HCT116 (cell line): ENCODE results near the gene C2orf74.

ENCODE experiments used
- EZH2 ChIP-seq: fragments of 200-600 bp; sonication (generic); IDR thresholded peaks from 2 replicates; pipeline ENCODE4 v1.6.1; 2017; ENCODE audit warnings: antibody characterized with exemption, mixed run types
- EZH2phosphoT487 ChIP-seq: fragments of 200-600 bp; IDR thresholded peaks from 2 replicates; pipeline ENCODE4 v1.6.1; 2018; ENCODE audit warnings: antibody characterized with exemption, borderline replicate concordance
- JUND ChIP-seq: IDR thresholded peaks from 2 replicates; pipeline ENCODE4 v1.6.1; 2012
- SIN3A ChIP-seq: IDR thresholded peaks from 2 replicates; pipeline ENCODE4 v1.6.1; 2012; ENCODE audit warnings: low read depth
- TF ChIP-seq, protein P1 (sequence below), 3 experiments: fragments of 200-600 bp in 1 of 3; sonication (generic) in 1 of 3; IDR thresholded peaks in 2 of 3; conservative IDR thresholded peaks in 1 of 3; 2 replicates each; pipeline ENCODE4 v1.5.1; 2012 to 2017; ENCODE audit warnings: low read depth in 2 of 3, low read length in 2 of 3, antibody characterized with exemption in 1 of 3, borderline replicate concordance in 1 of 3, control low read depth in 1 of 3, mild to moderate bottlenecking in 1 of 3, mixed read lengths in 1 of 3, mixed run types in 1 of 3, moderate library complexity in 1 of 3; ENCODE audit not compliant: insufficient read depth in 1 of 3

DNA sequence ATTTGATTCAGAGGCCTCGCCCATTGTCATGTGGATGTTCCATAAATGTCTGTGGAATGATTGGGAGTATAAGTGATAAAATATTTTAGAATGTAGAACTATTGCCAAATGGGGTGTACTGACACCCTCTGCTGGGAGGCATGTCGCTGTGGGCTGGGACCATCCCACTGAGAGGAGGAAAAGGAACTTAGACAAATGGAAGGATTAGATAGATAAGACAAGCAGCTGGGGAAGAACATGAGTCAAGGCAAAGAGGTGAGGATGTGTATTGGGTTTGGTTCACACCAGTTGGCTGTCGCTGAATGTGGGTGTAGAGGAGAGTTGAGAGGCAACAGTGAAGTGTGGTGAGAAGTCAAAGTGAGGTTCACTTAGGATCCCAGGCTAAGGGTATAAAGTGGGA is 4.0 kb downstream of the C2orf74 start:
- TF ChIP-seq EZH2phosphoT487 (no peak), EZH2 (no peak), JUND (no peak), SIN3A (no peak)
- TF ChIP-seq, protein P1, sequence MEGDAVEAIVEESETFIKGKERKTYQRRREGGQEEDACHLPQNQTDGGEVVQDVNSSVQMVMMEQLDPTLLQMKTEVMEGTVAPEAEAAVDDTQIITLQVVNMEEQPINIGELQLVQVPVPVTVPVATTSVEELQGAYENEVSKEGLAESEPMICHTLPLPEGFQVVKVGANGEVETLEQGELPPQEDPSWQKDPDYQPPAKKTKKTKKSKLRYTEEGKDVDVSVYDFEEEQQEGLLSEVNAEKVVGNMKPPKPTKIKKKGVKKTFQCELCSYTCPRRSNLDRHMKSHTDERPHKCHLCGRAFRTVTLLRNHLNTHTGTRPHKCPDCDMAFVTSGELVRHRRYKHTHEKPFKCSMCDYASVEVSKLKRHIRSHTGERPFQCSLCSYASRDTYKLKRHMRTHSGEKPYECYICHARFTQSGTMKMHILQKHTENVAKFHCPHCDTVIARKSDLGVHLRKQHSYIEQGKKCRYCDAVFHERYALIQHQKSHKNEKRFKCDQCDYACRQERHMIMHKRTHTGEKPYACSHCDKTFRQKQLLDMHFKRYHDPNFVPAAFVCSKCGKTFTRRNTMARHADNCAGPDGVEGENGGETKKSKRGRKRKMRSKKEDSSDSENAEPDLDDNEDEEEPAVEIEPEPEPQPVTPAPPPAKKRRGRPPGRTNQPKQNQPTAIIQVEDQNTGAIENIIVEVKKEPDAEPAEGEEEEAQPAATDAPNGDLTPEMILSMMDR (IDR thresholded peaks at IDR 0.05 in 2 of 3, conservative IDR thresholded peaks at IDR 0.05 in 1 of 3; ENCODE audit: borderline replicate concordance in 1 of 3, insufficient read depth in 1 of 3, low read depth in 2 of 3, low read length in 2 of 3) = no peak; a peak in 1 of 6 replicates
